HepG2 (cell line): Measurements from ENCODE around the gene C11orf65. TPM values are rescaled to one million over a fixed set of nuclear protein-coding genes. Genes with fewer than 3 reads are reported as not detected.

Source experiments
- ATAC-seq: fragments of 200-7000 bp; cut with Tn5 transposase; 3 replicates; pipeline ENCODE4 v1.9.1; 2020; ENCODE audit warnings: mild to moderate bottlenecking, moderate library complexity
- BruUV-seq: library from RNA; stranded (reverse); fragments of 400-500 nt; replicated peaks from 2 replicates; lab custom pipeline; 2021; lab: Mats Ljungman, UMichigan
- CTCF ChIA-PET: fragments of 300-600 bp; formaldehyde crosslinking; extraction: SDS; loops from one replicate; lab custom pipeline; 2021; ENCODE audit warnings: low total read pairs, inconsistent platforms, low intra/inter-chr PET ratio; lab: Yijun Ruan, JAX
- POLR2A ChIA-PET: fragments of 350-600 bp; sonication (Branson Sonifier 250); formaldehyde crosslinking; loops from one replicate; lab custom pipeline; 2020; ENCODE audit warnings: antibody characterized with exemption, inconsistent platforms; lab: Yijun Ruan, JAX
- DNase-seq: peaks from one replicate; pipeline ENCODE4 v3.0.0-alpha.2; 2015; ENCODE audit warnings: low spot score
- FAIRE-seq: peaks from 3 replicates; lab custom pipeline; 2011; peaks lifted over from hg19 to GRCh38; lab: Jason Lieb, UNC
- H2AFZ ChIP-seq: one replicate; pipeline ENCODE4 v1.6.1; 2011; ENCODE audit warnings: low read length, inconsistent platforms
- H3K27ac ChIP-seq: fragments of 300-600 bp; 3 replicates; pipeline ENCODE4 v1.8.0; 2011; ENCODE audit warnings: mixed run types, mild to moderate bottlenecking, mixed read lengths, low read length, inconsistent platforms; ENCODE audit not compliant: insufficient read depth; ENCODE audit errors: extremely low read length
- H3K27me3 ChIP-seq, 2 experiments: fragments of 200-600 bp in 1 of 2; 2 replicates in 1 of 2; 3 replicates in 1 of 2; pipeline versions ENCODE4 v1.6.0 to v1.8.0; 2011; ENCODE audit warnings: low read length in 2 of 2, mild to moderate bottlenecking in 2 of 2, moderate library complexity in 2 of 2, inconsistent platforms in 1 of 2; ENCODE audit not compliant: insufficient read depth in 2 of 2, control insufficient read depth in 1 of 2
- H3K36me3 ChIP-seq, 2 experiments: fragments of 200-600 bp in 1 of 2; replicated peaks in 1 of 2; 2 replicates in 1 of 2; 3 replicates in 1 of 2; pipeline versions ENCODE4 v1.5.1 to v1.8.0; 2011; ENCODE audit warnings: low read length in 2 of 2, inconsistent platforms in 1 of 2; ENCODE audit not compliant: insufficient read depth in 2 of 2, control insufficient read depth in 1 of 2
- H3K4me1 ChIP-seq: 2 replicates; pipeline ENCODE4 v1.5.1; 2012; ENCODE audit warnings: low read length, inconsistent platforms; ENCODE audit not compliant: insufficient read depth
- H3K4me2 ChIP-seq: 2 replicates; pipeline ENCODE4 v1.6.0; 2011; ENCODE audit warnings: low read depth, low read length, inconsistent platforms
- H3K4me3 ChIP-seq, 3 experiments: fragments of 200-600 bp in 1 of 3; sonication (generic), shearing (Covaris generic) in 1 of 3; replicated peaks in 1 of 3; 2 replicates each; pipeline ENCODE4 v1.5.1; 2011 to 2016; ENCODE audit warnings: low read length in 3 of 3, inconsistent platforms in 2 of 3, low read depth in 2 of 3, mild to moderate bottlenecking in 2 of 3, control low read depth in 1 of 3, mixed read lengths in 1 of 3; ENCODE audit not compliant: insufficient read depth in 1 of 3
- H3K79me2 ChIP-seq: one replicate; pipeline ENCODE4 v1.6.1; 2011; ENCODE audit warnings: low read length, inconsistent platforms; ENCODE audit not compliant: insufficient read depth
- H3K9ac ChIP-seq: 2 replicates; pipeline ENCODE4 v1.6.0; 2011; ENCODE audit warnings: mild to moderate bottlenecking, low read depth, low read length, inconsistent platforms; ENCODE audit not compliant: insufficient read depth
- H3K9me3 ChIP-seq: 2 replicates; pipeline ENCODE4 v1.5.1; 2012; ENCODE audit warnings: mild to moderate bottlenecking, low read length
- H4K20me1 ChIP-seq: 2 replicates; pipeline ENCODE4 v1.6.0; 2011; ENCODE audit warnings: inconsistent platforms, mild to moderate bottlenecking, low read length, moderate library complexity; ENCODE audit not compliant: insufficient read depth
- AGO1 ChIP-seq: fragments of 200-400 bp; formaldehyde crosslinking; IDR thresholded peaks from 2 replicates; pipeline ENCODE4 v1.6.1; 2017; ENCODE audit warnings: mild to moderate bottlenecking, low read depth, low read length, moderate library complexity; ENCODE audit not compliant: poor library complexity, severe bottlenecking
- ATF7-NPFF ChIP-seq: sonication (generic); formaldehyde crosslinking; IDR thresholded peaks from 2 replicates; pipeline ENCODE4 v1.8.1; 2023; ENCODE audit warnings: mild to moderate bottlenecking, low read depth, missing genetic modification reagents, moderate library complexity
- E2F5 ChIP-seq: sonication (generic); formaldehyde crosslinking; conservative IDR thresholded peaks from 2 replicates; pipeline ENCODE4 v1.4.0; 2020; ENCODE audit warnings: missing genetic modification reagents
- GMEB1 ChIP-seq: sonication (generic); formaldehyde crosslinking; IDR thresholded peaks from 2 replicates; pipeline ENCODE4 v1.5.1; 2020; ENCODE audit warnings: missing genetic modification reagents, mild to moderate bottlenecking, borderline replicate concordance
- HNRNPH1 ChIP-seq: fragments of 200-400 bp; formaldehyde crosslinking; optimal IDR thresholded peaks from 2 replicates; pipeline ENCODE3; 2017; ENCODE audit warnings: mild to moderate bottlenecking, low read depth, low read length
- MED1 ChIP-seq: sonication (generic); formaldehyde crosslinking; IDR thresholded peaks from 2 replicates; pipeline ENCODE4 v1.4.0; 2020; ENCODE audit warnings: missing genetic modification reagents
- RFX3 ChIP-seq: IDR thresholded peaks from 2 replicates; pipeline ENCODE4 v1.6.1; 2016; ENCODE audit warnings: missing biosample characterization, missing genetic modification reagents
- SNAI1 ChIP-seq: sonication (generic); formaldehyde crosslinking; IDR thresholded peaks from 2 replicates; pipeline ENCODE4 v1.5.0; 2020; ENCODE audit warnings: mild to moderate bottlenecking, missing genetic modification reagents, borderline replicate concordance
- SRY ChIP-seq: sonication (generic); formaldehyde crosslinking; IDR thresholded peaks from 2 replicates; pipeline ENCODE4 v1.8.0; 2022; ENCODE audit warnings: mild to moderate bottlenecking, missing genetic modification reagents
- ZFP37 ChIP-seq: sonication (generic); formaldehyde crosslinking; IDR thresholded peaks from 2 replicates; pipeline ENCODE4 v1.4.0; 2020; ENCODE audit warnings: missing genetic modification reagents, borderline replicate concordance
- ZMAT3 ChIP-seq: sonication (generic); formaldehyde crosslinking; conservative IDR thresholded peaks from 2 replicates; pipeline ENCODE4 v1.7.0; 2021; ENCODE audit warnings: missing genetic modification reagents
- ZNF597 ChIP-seq: sonication (generic); formaldehyde crosslinking; IDR thresholded peaks from 2 replicates; pipeline ENCODE4 v1.5.0; 2020; ENCODE audit warnings: missing genetic modification reagents
- ZSCAN30 ChIP-seq: sonication (generic); formaldehyde crosslinking; IDR thresholded peaks from 2 replicates; pipeline ENCODE4 v1.5.0; 2020; ENCODE audit warnings: mild to moderate bottlenecking, missing genetic modification reagents
- WGBS: methylation state at CpG from one replicate; pipeline ENCODE4 v1.1.6; 2017; ENCODE audit warnings: low lambda C conversion rate; 5-methylcytosine and 5-hydroxymethylcytosine counted together
- in situ Hi-C: cut with HindIII; loops from 2 replicates; pipeline ENCODE4 v1.10.0; 2017; ENCODE audit warnings: low pct_unique_long_range_greater_than_20kb; ENCODE audit not compliant: extremely low pct_ligation_motif_present
- intact Hi-C: fragments of 100-400 bp; cut with micrococcal nuclease; formaldehyde crosslinking; loops from one replicate; pipeline ENCODE4 v1.10.0; 2022; ENCODE audit not compliant: unreplicated experiment
- polyA plus RNA-seq, 8 experiments: library from polyadenylated mRNA; depleted of rRNA in 3 of 8; stranded (reverse) in 7 of 8; unstranded in 1 of 8; fragments of >200 nt; fragmentation: Illumina TruSeq in 4 of 8; extraction: Trizol in 4 of 8; gene quantifications; 2 replicates each; pipeline versions ENCODE4 v1.2.1 to v1.2.3, GENCODE V29; 2011 to 2016; ENCODE audit warnings: low read depth in 4 of 8, missing spikeins in 1 of 8, mixed read lengths in 1 of 8; ENCODE audit not compliant: insufficient read depth in 1 of 8
- total RNA-seq, 5 experiments: library from RNA; depleted of rRNA; stranded (reverse); fragments of >200 nt; fragmentation: Illumina TruSeq; extraction: Trizol; gene quantifications; 2 replicates each; pipeline ENCODE4 v1.2.3, GENCODE V29; 2016; ENCODE audit warnings: low read depth in 1 of 5
- TF ChIP-seq, protein P1 (sequence below): sonication (generic); formaldehyde crosslinking; IDR thresholded peaks from 2 replicates; pipeline ENCODE4 v1.5.1; 2020; ENCODE audit warnings: mild to moderate bottlenecking, missing genetic modification reagents, borderline replicate concordance
- TF ChIP-seq, protein P2 (sequence below): IDR thresholded peaks from 2 replicates; pipeline ENCODE4 v1.6.1; 2012; ENCODE audit warnings: inconsistent platforms

The C11orf65 gene
- total and polyA plus RNA-seq, 2 of the 13 experiments (the other 11 are each of a cell fraction or from before 2014, with no cell fraction given), result 0.38 to 0.42 TPM

- Histone ChIP-seq H3K9ac (no peak overlapping the region), H3K27ac (no peak overlapping the region), H2AFZ (no peak overlapping the region), H3K79me2 (no peaks in the 10 kb centered on the region), H3K4me3 (no peak overlapping the region), H3K9me3 (no peaks in the 10 kb centered on the region), H4K20me1 (no peaks in the 10 kb centered on the region), H3K27me3 (no peaks in the 10 kb centered on the region; a peak in 1 of 5 replicates), H3K4me1 (no peaks in the 10 kb centered on the region), H3K36me3 (no peaks in the 10 kb centered on the region), H3K4me2 (no peak overlapping the region)
- in situ Hi-C loops (no loop called here), intact Hi-C loops (no loop called here)
- ATAC-seq (no peak), DNase-seq (no peak), FAIRE-seq (no peak)
- no TSS peak for BruUV-seq
- WGBS, result 15% methylated on average over 2 of the region's 2 CpGs
- ChIA-PET CTCF (no interaction called here), POLR2A (no interaction called here)
- TF ChIP-seq ZFP37 (no peak), ZNF597 (CRISPR knock-in tag) (no peak), RFX3 (CRISPR knock-in tag) (no peak), SNAI1 (CRISPR knock-in tag) (no peak), SRY (no peak), MED1 (no peak), ZSCAN30 (CRISPR knock-in tag) (no peak), AGO1 (no peak), ATF7-NPFF (CRISPR knock-in tag) (no peak), ZMAT3 (CRISPR knock-in tag) (no peak), HNRNPH1 (no peak), E2F5 (no peak), GMEB1 (no peak)
- TF ChIP-seq, protein P1, sequence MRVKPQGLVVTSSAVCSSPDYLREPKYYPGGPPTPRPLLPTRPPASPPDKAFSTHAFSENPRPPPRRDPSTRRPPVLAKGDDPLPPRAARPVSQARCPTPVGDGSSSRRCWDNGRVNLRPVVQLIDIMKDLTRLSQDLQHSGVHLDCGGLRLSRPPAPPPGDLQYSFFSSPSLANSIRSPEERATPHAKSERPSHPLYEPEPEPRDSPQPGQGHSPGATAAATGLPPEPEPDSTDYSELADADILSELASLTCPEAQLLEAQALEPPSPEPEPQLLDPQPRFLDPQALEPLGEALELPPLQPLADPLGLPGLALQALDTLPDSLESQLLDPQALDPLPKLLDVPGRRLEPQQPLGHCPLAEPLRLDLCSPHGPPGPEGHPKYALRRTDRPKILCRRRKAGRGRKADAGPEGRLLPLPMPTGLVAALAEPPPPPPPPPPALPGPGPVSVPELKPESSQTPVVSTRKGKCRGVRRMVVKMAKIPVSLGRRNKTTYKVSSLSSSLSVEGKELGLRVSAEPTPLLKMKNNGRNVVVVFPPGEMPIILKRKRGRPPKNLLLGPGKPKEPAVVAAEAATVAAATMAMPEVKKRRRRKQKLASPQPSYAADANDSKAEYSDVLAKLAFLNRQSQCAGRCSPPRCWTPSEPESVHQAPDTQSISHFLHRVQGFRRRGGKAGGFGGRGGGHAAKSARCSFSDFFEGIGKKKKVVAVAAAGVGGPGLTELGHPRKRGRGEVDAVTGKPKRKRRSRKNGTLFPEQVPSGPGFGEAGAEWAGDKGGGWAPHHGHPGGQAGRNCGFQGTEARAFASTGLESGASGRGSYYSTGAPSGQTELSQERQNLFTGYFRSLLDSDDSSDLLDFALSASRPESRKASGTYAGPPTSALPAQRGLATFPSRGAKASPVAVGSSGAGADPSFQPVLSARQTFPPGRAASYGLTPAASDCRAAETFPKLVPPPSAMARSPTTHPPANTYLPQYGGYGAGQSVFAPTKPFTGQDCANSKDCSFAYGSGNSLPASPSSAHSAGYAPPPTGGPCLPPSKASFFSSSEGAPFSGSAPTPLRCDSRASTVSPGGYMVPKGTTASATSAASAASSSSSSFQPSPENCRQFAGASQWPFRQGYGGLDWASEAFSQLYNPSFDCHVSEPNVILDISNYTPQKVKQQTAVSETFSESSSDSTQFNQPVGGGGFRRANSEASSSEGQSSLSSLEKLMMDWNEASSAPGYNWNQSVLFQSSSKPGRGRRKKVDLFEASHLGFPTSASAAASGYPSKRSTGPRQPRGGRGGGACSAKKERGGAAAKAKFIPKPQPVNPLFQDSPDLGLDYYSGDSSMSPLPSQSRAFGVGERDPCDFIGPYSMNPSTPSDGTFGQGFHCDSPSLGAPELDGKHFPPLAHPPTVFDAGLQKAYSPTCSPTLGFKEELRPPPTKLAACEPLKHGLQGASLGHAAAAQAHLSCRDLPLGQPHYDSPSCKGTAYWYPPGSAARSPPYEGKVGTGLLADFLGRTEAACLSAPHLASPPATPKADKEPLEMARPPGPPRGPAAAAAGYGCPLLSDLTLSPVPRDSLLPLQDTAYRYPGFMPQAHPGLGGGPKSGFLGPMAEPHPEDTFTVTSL, result no peak
- TF ChIP-seq, protein P2, sequence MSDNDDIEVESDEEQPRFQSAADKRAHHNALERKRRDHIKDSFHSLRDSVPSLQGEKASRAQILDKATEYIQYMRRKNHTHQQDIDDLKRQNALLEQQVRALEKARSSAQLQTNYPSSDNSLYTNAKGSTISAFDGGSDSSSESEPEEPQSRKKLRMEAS, result no peak
These were observed 14.0 kb downstream of the C11orf65 start for GRCh38 chr11:108453207-108453835.
